Duodenal mucosa (tissue), 2 donors: ENCODE data around the gene OBSL1.

Experiments
- H3K27ac ChIP-seq: one replicate; pipeline ENCODE4 v1.7.0; 2013; ENCODE audit warnings: low read depth, low read length
- H3K27me3 ChIP-seq, 2 donors: one replicate each; pipeline ENCODE4 v1.7.0; 2013; ENCODE audit warnings: low read length in 2 of 2, control low read depth in 1 of 2; ENCODE audit not compliant: insufficient read depth in 2 of 2, control insufficient read depth in 1 of 2
- H3K36me3 ChIP-seq, 2 donors: one replicate each; pipeline ENCODE4 v1.7.0; 2013; ENCODE audit warnings: low read length in 2 of 2, control low read depth in 1 of 2; ENCODE audit not compliant: insufficient read depth in 2 of 2, control insufficient read depth in 1 of 2
- H3K4me1 ChIP-seq, 2 donors: one replicate each; pipeline ENCODE4 v1.7.0; 2013; ENCODE audit warnings: low read length in 2 of 2, control low read depth in 1 of 2; ENCODE audit not compliant: insufficient read depth in 2 of 2, control insufficient read depth in 1 of 2
- H3K4me3 ChIP-seq, 2 donors: one replicate each; pipeline ENCODE4 v1.7.0; 2013; ENCODE audit warnings: low read length in 2 of 2, low read depth in 1 of 2
- H3K9ac ChIP-seq, 2 donors: one replicate each; pipeline ENCODE4 v1.7.0; 2013; ENCODE audit warnings: low read length in 2 of 2, low read depth in 1 of 2
- H3K9me3 ChIP-seq, 2 donors: one replicate each; pipeline ENCODE4 v1.7.0; 2013; ENCODE audit warnings: low read length in 2 of 2, control low read depth in 1 of 2; ENCODE audit not compliant: control insufficient read depth in 1 of 2

OBSL1 gene

DNA sequence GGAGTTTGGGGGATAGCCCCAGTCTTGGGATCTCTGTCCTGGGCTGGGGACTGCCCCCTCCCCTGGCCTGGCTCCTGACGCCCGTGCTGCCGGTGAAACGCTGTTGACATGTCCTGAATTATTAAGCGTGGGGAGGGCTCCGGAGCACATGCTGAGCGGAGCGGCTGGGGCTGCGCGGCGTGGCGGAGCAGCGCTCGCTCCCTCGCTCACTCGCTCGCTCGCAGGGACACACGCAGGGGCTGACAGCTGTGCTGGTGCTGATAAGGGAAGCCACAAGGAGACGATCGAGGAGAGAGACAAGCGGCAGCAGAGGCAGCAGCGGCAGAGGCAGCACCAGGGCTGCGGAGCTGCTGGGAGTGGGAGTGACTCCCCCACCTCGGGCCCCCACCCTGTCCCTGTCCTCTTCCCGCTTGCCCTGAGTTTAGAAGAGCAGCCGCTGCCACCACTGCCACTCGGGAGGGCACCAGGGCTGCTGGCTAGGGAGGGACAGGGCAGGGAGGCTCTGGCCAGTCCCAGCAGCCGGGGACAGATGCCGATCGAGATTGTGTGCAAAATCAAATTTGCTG, 57.1 kb downstream of the OBSL1 start, which contains the start of gene ASIC4:
ASIC4 (plus strand) TSS at position 287 of the 566 bp plus-strand sequence; CDS start at position 530, 243 bp downstream.
- no peak within 1 kb of the TSS for H3K9ac ChIP-seq
- no peak within 1 kb of the TSS for H3K4me3 ChIP-seq

DNA sequence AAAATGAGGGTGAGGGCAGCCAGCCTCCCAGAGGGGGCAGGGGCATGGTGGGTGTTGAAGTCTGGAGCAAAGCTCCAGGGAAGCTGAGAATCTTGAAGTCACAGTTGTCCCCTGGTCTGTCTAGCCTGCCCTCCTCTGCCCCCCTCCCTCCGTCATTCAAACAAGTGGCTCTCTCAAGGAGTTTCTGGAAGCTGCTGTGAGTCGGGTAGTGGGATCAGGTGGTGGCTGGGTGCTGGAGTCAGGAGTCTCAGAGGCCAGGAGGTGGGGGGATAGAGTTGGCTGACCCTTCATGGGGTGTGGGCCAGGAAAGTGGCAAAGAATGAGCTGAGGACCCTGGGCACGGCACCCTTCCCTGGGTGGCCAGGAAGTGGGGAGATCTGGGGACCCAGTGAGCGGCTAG, 57.6 kb downstream of the OBSL1 start:
- no peak overlapping the region for H3K27ac ChIP-seq
- H3K9me3 ChIP-seq, result no peaks in the 10 kb centered on the region
- peaks cover 5 to 10% of the 10 kb centered on the region in 2 donors for H3K4me1 ChIP-seq
- no peak overlapping the region for H3K9ac ChIP-seq
- peaks cover 56 to 68% of the 10 kb centered on the region in 2 donors for H3K27me3 ChIP-seq
- H3K4me3 ChIP-seq, result no peak overlapping the region
- H3K36me3 ChIP-seq, result no peaks in the 10 kb centered on the region

More for the DNA sequence above, 57.1 kb downstream of the OBSL1 start, which contains the start of gene ASIC4:
- Histone ChIP-seq H3K36me3 (no peaks in the 10 kb centered on the region), H3K4me1 (peaks cover 5 to 10% of the 10 kb centered on the region in 2 donors), H3K27me3 (peaks cover 58 to 69% of the 10 kb centered on the region in 2 donors), H3K27ac (no peak within 1 kb of the TSS), H3K9me3 (no peaks in the 10 kb centered on the region)

DNA sequence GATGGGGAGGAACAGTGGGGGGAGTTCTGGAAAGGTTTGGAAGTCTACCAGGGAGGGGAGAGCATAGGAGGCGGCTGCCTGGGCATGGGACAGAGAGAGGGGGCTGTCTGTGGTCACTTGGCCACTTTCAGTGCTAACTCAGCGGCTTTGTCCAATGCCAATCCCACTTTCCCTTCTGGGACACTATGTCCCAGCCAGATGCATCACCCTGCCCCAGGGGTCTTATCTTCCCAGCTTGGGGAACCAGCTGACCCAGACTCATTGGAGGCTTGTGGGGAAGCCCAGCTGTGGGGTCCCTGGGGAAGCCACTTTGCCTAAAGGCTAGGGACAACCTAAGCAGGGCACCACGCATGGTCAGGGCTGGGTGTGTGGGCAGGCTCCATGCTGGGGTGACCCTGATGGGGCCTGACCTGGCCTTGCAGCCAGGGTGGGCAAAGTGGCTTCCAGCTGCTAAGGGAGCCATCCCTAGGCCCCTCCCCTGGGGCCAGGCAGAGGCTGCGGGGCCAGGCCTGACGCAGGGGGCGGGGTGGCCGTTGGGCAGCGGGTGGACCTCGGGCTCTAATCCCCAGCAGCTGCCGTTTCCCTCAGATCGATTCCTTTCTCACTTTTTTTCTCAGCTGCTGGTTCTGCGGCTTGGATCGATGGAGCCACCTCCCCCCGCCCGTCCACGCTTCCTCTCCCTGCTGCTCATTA, 58.7 kb downstream of the OBSL1 start:
- H3K4me3 ChIP-seq, result no peak overlapping the region
- H3K27ac ChIP-seq, result no peak overlapping the region
- no peak overlapping the region for H3K9ac ChIP-seq
- no peaks in the 10 kb centered on the region for H3K36me3 ChIP-seq
- H3K9me3 ChIP-seq, result no peaks in the 10 kb centered on the region
- peaks cover 5 to 10% of the 10 kb centered on the region in 2 donors for H3K4me1 ChIP-seq
- H3K27me3 ChIP-seq, result peaks cover 56 to 64% of the 10 kb centered on the region in 2 donors

DNA sequence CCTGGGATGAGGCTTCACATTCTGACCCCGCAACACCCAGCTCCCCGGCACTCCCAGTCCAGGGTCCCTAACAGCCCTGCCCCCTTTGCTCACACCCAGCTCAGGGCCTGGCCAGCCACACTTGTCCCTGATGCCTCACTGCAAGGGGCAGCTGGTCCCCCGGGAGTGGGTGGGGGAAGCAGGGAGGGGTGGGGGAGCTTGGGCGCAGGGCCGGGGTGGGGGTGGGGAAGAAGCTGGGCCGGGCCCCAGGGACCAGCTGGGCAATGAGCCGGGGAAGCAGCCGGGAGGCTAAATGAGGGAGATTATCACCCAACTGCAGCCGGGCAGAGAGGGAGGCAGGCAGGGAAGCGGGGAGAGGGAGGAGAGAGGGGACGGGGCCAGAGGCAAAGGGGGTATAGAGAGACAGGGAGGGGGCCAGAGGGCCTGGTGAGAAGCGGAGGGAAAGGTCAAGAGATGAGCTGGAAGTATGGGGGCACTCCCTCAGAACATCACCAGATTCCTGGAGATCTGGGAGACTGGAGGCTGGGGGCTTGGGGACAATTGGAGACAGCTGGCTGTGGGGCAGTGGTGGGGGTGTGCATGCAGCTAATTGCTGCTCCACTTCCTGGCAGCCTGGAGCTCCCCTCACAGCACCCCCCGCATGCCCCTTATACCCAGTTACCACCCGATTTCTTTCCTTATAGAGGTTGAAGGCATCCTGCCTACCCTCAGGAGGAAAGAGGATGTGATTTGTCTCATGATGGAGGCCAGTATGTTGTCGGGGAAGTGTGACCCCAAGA, 59.6 kb downstream of the OBSL1 start:
- Histone ChIP-seq H3K4me1 (peaks cover 5 to 10% of the 10 kb centered on the region in 2 donors), H3K27me3 (peaks cover 50 to 55% of the 10 kb centered on the region in 2 donors), H3K36me3 (peaks cover 0 to 4% of the 10 kb centered on the region in 2 donors), H3K27ac (no peak overlapping the region), H3K9ac (no peak overlapping the region), H3K9me3 (no peaks in the 10 kb centered on the region), H3K4me3 (no peak overlapping the region)

DNA sequence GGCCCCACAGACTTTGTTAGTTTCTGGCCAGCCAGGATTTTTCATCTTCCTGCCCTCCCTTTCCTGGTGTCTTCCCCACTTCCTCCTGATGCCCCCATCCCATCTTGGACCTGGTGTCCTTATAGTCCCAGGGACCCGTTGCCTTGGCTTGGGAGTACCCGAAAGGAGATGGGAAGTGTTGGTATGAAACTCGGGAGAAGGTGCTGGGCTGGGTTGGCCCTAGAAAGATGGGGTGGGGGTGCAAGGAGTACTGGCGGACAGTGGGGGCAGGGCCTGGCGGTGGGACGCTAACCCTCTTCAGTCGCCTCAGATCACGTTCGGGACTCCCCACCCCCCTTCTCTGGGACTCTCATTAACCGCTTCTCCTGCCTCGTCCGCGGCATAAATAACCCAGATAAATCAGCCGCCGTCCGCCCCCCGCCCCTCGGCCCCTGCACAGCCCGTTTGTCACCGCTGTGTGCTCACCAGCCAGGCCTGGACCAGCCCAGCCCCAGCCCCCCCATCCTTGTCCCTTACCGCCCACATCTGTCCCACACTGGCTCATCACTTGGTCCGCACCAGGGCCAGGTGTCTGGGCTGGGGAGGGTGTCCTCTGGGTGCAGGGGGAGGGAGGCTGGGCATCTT, 60.7 kb downstream of the OBSL1 start:
- no peak overlapping the region for H3K4me3 ChIP-seq
- H3K27me3 ChIP-seq, result peaks cover 39 to 45% of the 10 kb centered on the region in 2 donors
- no peaks in the 10 kb centered on the region for H3K9me3 ChIP-seq
- peaks cover 5 to 10% of the 10 kb centered on the region in 2 donors for H3K4me1 ChIP-seq
- no peak overlapping the region for H3K27ac ChIP-seq
- peaks cover 0 to 15% of the 10 kb centered on the region in 2 donors for H3K36me3 ChIP-seq
- no peak overlapping the region for H3K9ac ChIP-seq

DNA sequence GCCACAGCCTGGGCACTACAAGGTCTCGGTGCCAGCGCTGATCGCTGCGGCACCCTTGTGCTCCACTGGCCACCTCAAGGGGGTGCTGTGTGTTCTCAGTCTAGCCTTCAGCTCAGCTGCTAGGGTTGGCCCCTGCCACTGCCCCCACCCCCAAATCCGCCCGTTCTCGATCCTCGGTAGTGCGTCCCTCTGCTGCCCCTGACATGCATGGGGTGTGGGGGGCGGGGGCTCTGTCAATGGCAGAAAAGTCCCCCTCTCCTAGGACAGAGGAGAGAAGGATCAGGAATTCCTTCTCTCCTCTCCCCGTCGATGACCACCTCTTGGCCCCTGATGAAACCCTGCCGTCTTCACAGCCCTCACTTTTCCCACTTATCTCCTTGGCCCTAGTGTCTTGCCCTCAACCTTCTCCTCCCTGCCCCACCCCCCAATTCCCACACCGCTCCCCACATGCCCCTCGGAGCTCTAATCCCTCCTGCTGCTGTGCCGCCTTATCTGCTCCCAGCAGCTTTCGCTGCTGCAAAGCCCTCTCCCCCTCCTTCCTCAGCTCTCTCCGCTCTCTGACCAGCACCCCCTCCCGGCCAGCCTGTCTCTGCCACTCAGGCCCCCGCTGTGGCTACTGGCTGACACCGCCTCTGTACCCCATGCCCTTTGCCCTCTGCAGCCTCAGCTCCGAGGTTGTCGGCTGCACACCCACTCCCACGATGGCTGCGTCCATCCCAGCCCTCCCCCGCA, 61.4 kb downstream of the OBSL1 start:
- H3K4me1 ChIP-seq, result peaks cover 5 to 10% of the 10 kb centered on the region in 2 donors

DNA sequence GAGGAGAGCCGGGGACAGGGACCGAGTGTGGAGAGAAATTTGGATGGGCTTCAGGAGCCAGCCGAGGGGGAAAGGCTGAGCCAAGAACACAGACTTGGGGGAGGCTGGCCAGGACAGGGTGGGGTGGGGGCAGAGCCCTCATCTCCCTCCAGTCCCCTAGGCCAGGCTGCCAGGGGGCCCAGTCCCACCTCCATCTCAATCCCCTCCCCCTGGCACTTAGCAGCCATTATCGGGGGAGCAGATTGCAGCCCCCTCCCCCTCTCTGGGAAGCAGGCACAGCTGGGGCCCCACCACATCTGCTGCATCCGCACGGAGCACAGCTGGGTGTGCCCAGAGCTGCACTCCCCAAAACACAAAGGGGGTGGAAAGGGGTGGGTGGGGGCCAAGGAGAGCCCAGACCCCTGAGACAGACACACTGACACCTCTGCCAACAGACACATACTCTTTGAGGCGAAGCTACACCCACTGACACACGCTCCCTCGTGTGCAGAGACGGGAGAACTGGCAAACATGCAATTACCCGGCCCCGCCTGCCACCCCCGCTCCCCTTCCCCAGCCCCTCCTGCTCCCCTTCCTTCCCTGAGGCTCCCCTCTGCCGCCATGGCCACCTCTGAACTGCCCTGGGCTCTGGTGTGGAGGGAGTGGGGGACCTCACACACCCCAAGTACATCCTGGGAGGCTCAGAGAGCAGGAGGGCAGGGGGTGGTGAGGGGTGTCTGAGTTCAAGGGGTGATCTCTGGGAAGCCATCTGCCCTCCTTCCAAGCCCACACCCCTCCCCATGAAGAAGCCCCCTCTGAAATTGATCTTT, 62.2 kb downstream of the OBSL1 start:
- Histone ChIP-seq H3K36me3 (peaks cover 7 to 29% of the 10 kb centered on the region in 2 donors), H3K9me3 (no peaks in the 10 kb centered on the region), H3K27ac (no peak overlapping the region), H3K9ac (no peak overlapping the region), H3K27me3 (peaks cover 30 to 39% of the 10 kb centered on the region in 2 donors), H3K4me1 (peaks cover 5 to 10% of the 10 kb centered on the region in 2 donors), H3K4me3 (peak overlapping the region in 1 of 2 donors; percentile 2)

More for the DNA sequence above, 61.4 kb downstream of the OBSL1 start:
- Histone ChIP-seq H3K27me3 (peaks cover 36 to 45% of the 10 kb centered on the region in 2 donors), H3K27ac (no peak overlapping the region), H3K36me3 (peaks cover 0 to 22% of the 10 kb centered on the region in 2 donors), H3K4me3 (peak overlapping the region; percentile 2 to 27), H3K9me3 (no peaks in the 10 kb centered on the region), H3K9ac (no peak overlapping the region)

DNA sequence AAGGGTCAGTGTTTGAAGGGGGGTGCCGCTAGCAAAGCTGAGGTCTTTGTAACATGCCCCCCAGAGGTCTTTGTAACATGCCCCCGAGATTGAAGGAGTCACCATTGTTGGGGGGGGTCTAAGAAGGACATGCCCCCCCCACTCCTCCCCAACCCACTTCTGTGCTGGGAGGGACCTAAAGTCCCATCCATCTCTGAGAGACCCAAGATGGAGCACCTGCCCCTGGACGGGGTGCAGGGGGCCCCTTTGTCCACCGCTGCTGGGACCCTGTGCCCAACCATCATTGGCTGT, 63.0 kb downstream of the OBSL1 start:
- Histone ChIP-seq H3K27me3 (peaks cover 22 to 31% of the 10 kb centered on the region in 2 donors), H3K36me3 (peaks cover 9 to 37% of the 10 kb centered on the region in 2 donors), H3K4me1 (peaks cover 5 to 10% of the 10 kb centered on the region in 2 donors), H3K27ac (no peak overlapping the region), H3K9ac (no peak overlapping the region), H3K9me3 (no peaks in the 10 kb centered on the region), H3K4me3 (no peak overlapping the region)
